A673 (cell line): ENCODE measurements around the gene UHRF2.

Experiments
- EZH2 ChIP-seq: fragments of 200-600 bp; sonication (generic); IDR thresholded peaks from 2 replicates; pipeline ENCODE4 v1.6.1; 2017; ENCODE audit warnings: borderline replicate concordance, low read depth, mild to moderate bottlenecking, mixed read lengths, antibody characterized with exemption, low read length; ENCODE audit not compliant: poor library complexity, severe bottlenecking
- TF ChIP-seq, protein P1 (sequence below): fragments of 300-800, 200-600 bp; sonication (generic); conservative IDR thresholded peaks from 2 replicates; pipeline ENCODE4 v1.5.1; 2017; ENCODE audit warnings: low read depth, mild to moderate bottlenecking, antibody characterized with exemption, low read length, moderate library complexity, mixed read lengths

DNA sequence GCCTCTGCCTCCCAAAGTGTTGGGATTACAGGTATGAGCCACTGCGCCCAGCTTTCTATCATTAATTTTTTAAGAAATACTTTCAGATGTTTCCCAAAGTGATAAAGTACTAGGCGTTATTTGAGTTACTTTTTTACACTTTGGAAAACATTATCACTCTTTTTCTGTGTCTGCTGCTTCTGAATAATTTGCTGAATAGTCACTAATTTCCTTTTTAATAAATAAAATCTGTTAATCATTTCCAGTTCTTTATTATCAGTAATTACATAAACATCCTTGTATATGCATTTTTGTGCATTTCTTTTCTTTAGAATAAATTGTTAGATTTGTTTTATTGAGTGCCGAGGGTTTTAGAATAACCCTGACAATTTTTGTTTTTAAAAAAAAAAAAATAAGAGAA, 48.6 kb downstream of the UHRF2 start:
- TF ChIP-seq, protein P1, sequence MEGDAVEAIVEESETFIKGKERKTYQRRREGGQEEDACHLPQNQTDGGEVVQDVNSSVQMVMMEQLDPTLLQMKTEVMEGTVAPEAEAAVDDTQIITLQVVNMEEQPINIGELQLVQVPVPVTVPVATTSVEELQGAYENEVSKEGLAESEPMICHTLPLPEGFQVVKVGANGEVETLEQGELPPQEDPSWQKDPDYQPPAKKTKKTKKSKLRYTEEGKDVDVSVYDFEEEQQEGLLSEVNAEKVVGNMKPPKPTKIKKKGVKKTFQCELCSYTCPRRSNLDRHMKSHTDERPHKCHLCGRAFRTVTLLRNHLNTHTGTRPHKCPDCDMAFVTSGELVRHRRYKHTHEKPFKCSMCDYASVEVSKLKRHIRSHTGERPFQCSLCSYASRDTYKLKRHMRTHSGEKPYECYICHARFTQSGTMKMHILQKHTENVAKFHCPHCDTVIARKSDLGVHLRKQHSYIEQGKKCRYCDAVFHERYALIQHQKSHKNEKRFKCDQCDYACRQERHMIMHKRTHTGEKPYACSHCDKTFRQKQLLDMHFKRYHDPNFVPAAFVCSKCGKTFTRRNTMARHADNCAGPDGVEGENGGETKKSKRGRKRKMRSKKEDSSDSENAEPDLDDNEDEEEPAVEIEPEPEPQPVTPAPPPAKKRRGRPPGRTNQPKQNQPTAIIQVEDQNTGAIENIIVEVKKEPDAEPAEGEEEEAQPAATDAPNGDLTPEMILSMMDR = no peak
- TF ChIP-seq EZH2 = no peak
